Neuronal stem cell (in vitro differentiated cells): ENCODE measurements around the gene NKX2-3.

ENCODE experiments used
- DNase-seq: peaks from one replicate; pipeline ENCODE4 v3.0.0-alpha.2; 2013; ENCODE audit warnings: low spot score
- H2AFZ ChIP-seq: one replicate; pipeline ENCODE4 v1.6.1; 2013; ENCODE audit warnings: mild to moderate bottlenecking, low read length, inconsistent platforms
- H2AK5ac ChIP-seq: 2 replicates; pipeline ENCODE4 v1.6.1; 2013; ENCODE audit warnings: low read depth, mild to moderate bottlenecking, inconsistent platforms, low read length, moderate library complexity, mixed read lengths
- H2BK120ac ChIP-seq: 2 replicates; pipeline ENCODE4 v1.6.1; 2013; ENCODE audit warnings: low read depth, mild to moderate bottlenecking, inconsistent platforms, low read length, moderate library complexity, mixed read lengths
- H2BK12ac ChIP-seq: one replicate; pipeline ENCODE4 v1.6.1; 2013; ENCODE audit warnings: low read length, inconsistent platforms
- H2BK15ac ChIP-seq: 2 replicates; pipeline ENCODE4 v1.6.1; 2013; ENCODE audit warnings: mild to moderate bottlenecking, low read length, inconsistent platforms, mixed read lengths
- H2BK5ac ChIP-seq: one replicate; pipeline ENCODE4 v1.6.1; 2013; ENCODE audit warnings: inconsistent platforms, mild to moderate bottlenecking, low read length, moderate library complexity
- H3K14ac ChIP-seq: one replicate; pipeline ENCODE4 v1.6.1; 2013; ENCODE audit warnings: low read length, inconsistent platforms
- H3K18ac ChIP-seq: 2 replicates; pipeline ENCODE4 v1.6.1; 2013; ENCODE audit warnings: low read length, inconsistent platforms
- H3K23ac ChIP-seq: 2 replicates; pipeline ENCODE4 v1.6.1; 2013; ENCODE audit warnings: low read depth, mild to moderate bottlenecking, mixed read lengths, low read length, inconsistent platforms; ENCODE audit not compliant: poor library complexity
- H3K27ac ChIP-seq: replicated peaks from 3 replicates; pipeline ENCODE4 v1.5.1; 2013; ENCODE audit warnings: low read length, inconsistent platforms
- H3K27me3 ChIP-seq, 3 experiments: 2 replicates each; pipeline ENCODE4 v1.6.1; 2013; ENCODE audit warnings: low read length in 3 of 3, mild to moderate bottlenecking in 2 of 3, inconsistent platforms in 1 of 3, low read depth in 1 of 3, mixed read lengths in 1 of 3, moderate library complexity in 1 of 3; ENCODE audit not compliant: control insufficient read depth in 3 of 3, insufficient read depth in 3 of 3
- H3K36me3 ChIP-seq, 2 donors: replicated peaks in 1 of 2; 2 replicates each; pipeline ENCODE4 v1.6.1; 2013; ENCODE audit warnings: low read length in 2 of 2; ENCODE audit not compliant: control insufficient read depth in 2 of 2, insufficient read depth in 2 of 2
- H3K4ac ChIP-seq: 2 replicates; pipeline ENCODE4 v1.6.1; 2013; ENCODE audit warnings: inconsistent platforms, mild to moderate bottlenecking, low read length, moderate library complexity
- H3K4me1 ChIP-seq, 2 donors: 1 replicate in 1 of 2; 2 replicates in 1 of 2; pipeline ENCODE4 v1.6.1; 2013; ENCODE audit warnings: low read length in 2 of 2, low read depth in 1 of 2; ENCODE audit not compliant: control insufficient read depth in 2 of 2, insufficient read depth in 1 of 2
- H3K4me2 ChIP-seq: one replicate; pipeline ENCODE4 v1.6.1; 2013; ENCODE audit warnings: mild to moderate bottlenecking, low read length, inconsistent platforms; ENCODE audit not compliant: insufficient read depth, poor library complexity, severe bottlenecking
- H3K4me3 ChIP-seq, 2 donors: 2 replicates each; pipeline ENCODE4 v1.5.1; 2013; ENCODE audit warnings: low read length in 2 of 2, mild to moderate bottlenecking in 2 of 2, inconsistent platforms in 1 of 2, moderate library complexity in 1 of 2
- H3K79me1 ChIP-seq: one replicate; pipeline ENCODE4 v1.6.1; 2013; ENCODE audit warnings: low read depth, mild to moderate bottlenecking, inconsistent platforms, low read length, moderate library complexity
- H3K9ac ChIP-seq: one replicate; pipeline ENCODE4 v1.6.1; 2013; ENCODE audit warnings: mild to moderate bottlenecking, low read depth, low read length, inconsistent platforms; ENCODE audit not compliant: poor library complexity
- H3K9me3 ChIP-seq, 2 donors: replicated peaks in 1 of 2; 2 replicates each; pipeline versions ENCODE3 to v1.6.1; 2013; ENCODE audit warnings: low read length in 2 of 2, mild to moderate bottlenecking in 2 of 2, inconsistent platforms in 1 of 2, low read depth in 1 of 2, mixed read lengths in 1 of 2, moderate library complexity in 1 of 2; ENCODE audit not compliant: control insufficient read depth in 2 of 2, insufficient read depth in 1 of 2
- H4K8ac ChIP-seq: one replicate; pipeline ENCODE4 v1.6.1; 2013; ENCODE audit warnings: low read depth, mild to moderate bottlenecking, inconsistent platforms, low read length, moderate library complexity
- H4K91ac ChIP-seq: one replicate; pipeline ENCODE4 v1.6.1; 2013; ENCODE audit warnings: low read length, low read depth, mild to moderate bottlenecking, inconsistent platforms; ENCODE audit not compliant: poor library complexity
- WGBS, 2 donors: extraction: QIAGEN DNeasy Blood & Tissue Kit; methylation state at CpG; one replicate each; pipeline ENCODE4 v1.1.7; 2013; ENCODE audit warnings: missing lambda C conversion rate in 2 of 2, mixed read lengths in 1 of 2; ENCODE audit not compliant: insufficient read length in 2 of 2, insufficient replicate concordance in 1 of 2; ENCODE audit errors: extremely low coverage in 2 of 2; 5-methylcytosine and 5-hydroxymethylcytosine counted together

Gene NKX2-3

GRCh38 chr10:99489271-99489670, 43.5 kb upstream of the NKX2-3 start:
- Histone ChIP-seq H3K27me3 (peaks cover 0 to 10% (median 6%) of the 10 kb centered on the region in 3 experiments), H3K4me3 (no peak overlapping the region), H3K36me3 (no peaks in the 10 kb centered on the region), H3K4ac (no peak overlapping the region), H2BK12ac (no peak overlapping the region), H2BK15ac (no peak overlapping the region), H3K9ac (no peak overlapping the region), H2AK5ac (no peak overlapping the region), H3K4me2 (no peak overlapping the region), H3K9me3 (no peaks in the 10 kb centered on the region), H2AFZ (no peak overlapping the region), H3K79me1 (no peaks in the 10 kb centered on the region), H3K23ac (no peak overlapping the region), H3K27ac (no peak overlapping the region), H4K8ac (no peak overlapping the region), H3K14ac (no peak overlapping the region), H4K91ac (no peak overlapping the region), H3K18ac (no peak overlapping the region), H2BK120ac (no peak overlapping the region), H2BK5ac (no peak overlapping the region), H3K4me1 (no peaks in the 10 kb centered on the region)
- no CpG with 5 or more reads among the region's 3 CpGs for WGBS, 2 donors
- DNase-seq: no peak

- Histone ChIP-seq H2AK5ac (no peak overlapping the region), H3K4ac (no peak overlapping the region), H3K36me3 (no peaks in the 10 kb centered on the region), H3K4me3 (no peak overlapping the region), H3K9ac (no peak overlapping the region), H3K27ac (no peak overlapping the region), H3K9me3 (no peaks in the 10 kb centered on the region), H4K8ac (no peak overlapping the region), H3K18ac (no peak overlapping the region), H3K14ac (no peak overlapping the region), H3K4me2 (no peak overlapping the region), H2BK15ac (no peak overlapping the region), H3K27me3 (peaks cover 0 to 4% (median 0%) of the 10 kb centered on the region in 3 experiments), H2BK12ac (no peak overlapping the region), H2BK5ac (no peak overlapping the region), H3K4me1 (no peaks in the 10 kb centered on the region), H3K79me1 (no peaks in the 10 kb centered on the region), H4K91ac (no peak overlapping the region), H3K23ac (no peak overlapping the region), H2BK120ac (no peak overlapping the region), H2AFZ (no peak overlapping the region)
- DNase-seq: no peak
- WGBS, 2 donors: no CpG with 5 or more reads among the region's 6 CpGs
Observed at GRCh38 chr10:99497343-99498025, 35.3 kb upstream of the NKX2-3 start.

- H2BK12ac ChIP-seq: no peak overlapping the region
Observed at GRCh38 chr10:99506416-99506815, 26.3 kb upstream of the NKX2-3 start.

GRCh38 chr10:99507265-99507664, 25.5 kb upstream of the NKX2-3 start:
- Histone ChIP-seq H3K79me1 (no peaks in the 10 kb centered on the region), H3K36me3 (no peaks in the 10 kb centered on the region), H2BK120ac (no peak overlapping the region), H2AFZ (no peak overlapping the region), H3K27me3 (peaks cover 0 to 19% (median 3%) of the 10 kb centered on the region in 3 experiments), H2BK5ac (no peak overlapping the region), H3K23ac (no peak overlapping the region), H3K4me1 (no peaks in the 10 kb centered on the region), H3K9me3 (no peaks in the 10 kb centered on the region), H3K9ac (no peak overlapping the region), H2BK15ac (no peak overlapping the region), H3K4me3 (no peak overlapping the region), H3K18ac (no peak overlapping the region), H3K4me2 (no peak overlapping the region), H3K27ac (no peak overlapping the region), H4K91ac (no peak overlapping the region), H3K4ac (no peak overlapping the region), H2AK5ac (no peak overlapping the region), H2BK12ac (no peak overlapping the region), H4K8ac (no peak overlapping the region), H3K14ac (no peak overlapping the region)
- no peak for DNase-seq

More at GRCh38 chr10:99506416-99506815, 26.3 kb upstream of the NKX2-3 start:
- DNase-seq: no peak
- Histone ChIP-seq H3K9me3 (no peaks in the 10 kb centered on the region), H3K27me3 (peaks cover 0 to 19% (median 3%) of the 10 kb centered on the region in 3 experiments), H2BK5ac (no peak overlapping the region), H3K27ac (no peak overlapping the region), H3K4me2 (no peak overlapping the region), H3K14ac (no peak overlapping the region), H3K36me3 (no peaks in the 10 kb centered on the region), H3K4ac (no peak overlapping the region), H3K9ac (no peak overlapping the region), H3K18ac (no peak overlapping the region), H2BK15ac (no peak overlapping the region), H2BK120ac (no peak overlapping the region), H3K79me1 (no peaks in the 10 kb centered on the region), H4K91ac (no peak overlapping the region), H3K4me3 (no peak overlapping the region), H3K23ac (no peak overlapping the region), H2AK5ac (no peak overlapping the region), H4K8ac (no peak overlapping the region), H3K4me1 (no peaks in the 10 kb centered on the region), H2AFZ (no peak overlapping the region)
- WGBS, 2 donors: no CpG with 5 or more reads among the region's 1 CpG
